Activated CD4-positive, alpha-beta T cell treated with anti-CD3 and anti-CD28 coated beads, Interleukin-2, amount 10 ng/mL, durations not matched to agents 7 days and 5 days (primary cell): ENCODE measurements around the gene PARL. TPM values are rescaled to one million over a fixed set of nuclear protein-coding genes. Genes with fewer than 3 reads are reported as not detected.

ENCODE experiments used
- CTCF ChIA-PET: fragments of 350-600 bp; sonication (Branson Sonifier 250); formaldehyde crosslinking; loops from one replicate; lab custom pipeline; 2021; ENCODE audit warnings: antibody characterized with exemption; lab: Charles Lee
- POLR2A ChIA-PET: fragments of 350-600 bp; sonication (Branson Sonifier 250); formaldehyde crosslinking; loops from one replicate; lab custom pipeline; 2021; ENCODE audit warnings: antibody characterized with exemption; lab: Charles Lee
- DNase-seq: peaks from one replicate; pipeline ENCODE4 v3.0.0-alpha.2; 2020
- H3K27ac Mint-ChIP-seq: one replicate; pipeline ENCODE4 v1.8.0; 2021; ENCODE audit warnings: mild to moderate bottlenecking, moderate library complexity, mixed read lengths
- H3K27me3 Mint-ChIP-seq: one replicate; pipeline ENCODE4 v1.8.0; 2021; ENCODE audit warnings: mixed read lengths
- H3K36me3 Mint-ChIP-seq: one replicate; pipeline ENCODE4 v1.8.0; 2021; ENCODE audit warnings: low read depth, mixed read lengths
- H3K4me1 Mint-ChIP-seq: one replicate; pipeline ENCODE4 v1.8.0; 2021; ENCODE audit warnings: mixed read lengths
- H3K4me3 Mint-ChIP-seq: one replicate; pipeline ENCODE4 v1.8.0; 2021; ENCODE audit warnings: mild to moderate bottlenecking, moderate library complexity, mixed read lengths
- H3K9me3 Mint-ChIP-seq: one replicate; pipeline ENCODE4 v1.8.0; 2021; ENCODE audit warnings: mixed read lengths
- total RNA-seq, 2 experiments: library from RNA; stranded (reverse); gene quantifications; one replicate each; pipeline ENCODE4 v1.2.3, GENCODE V29; 2021

The PARL gene
- total RNA-seq, 2 experiments from 2014 or later, result 40.7 to 41.4 TPM

DNA sequence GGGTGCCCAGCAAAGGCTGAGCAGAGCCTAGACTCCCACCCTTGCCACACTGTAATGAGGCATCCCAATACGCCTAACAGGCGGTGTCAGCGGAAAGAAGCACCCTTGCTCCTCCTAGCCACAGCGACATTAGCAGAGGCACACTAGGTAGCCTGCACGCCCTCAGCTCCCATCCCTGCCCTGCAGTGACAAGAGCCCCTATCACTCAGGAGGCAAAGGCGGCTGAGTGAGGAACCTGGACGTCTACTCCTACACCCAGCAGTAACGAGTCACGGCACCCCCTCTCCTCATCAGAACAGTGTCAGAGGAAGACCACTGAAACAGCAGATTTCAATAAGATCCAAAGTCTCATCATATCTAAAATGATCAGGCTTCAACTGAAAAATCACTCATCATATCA lies 47.3 kb downstream of the PARL start:
- Mint-ChIP-seq H3K4me1 (peaks cover 3% of the 10 kb centered on the region), H3K9me3 (no peaks in the 10 kb centered on the region), H3K27ac (no peak overlapping the region), H3K36me3 (peaks cover 18% of the 10 kb centered on the region), H3K27me3 (no peaks in the 10 kb centered on the region), H3K4me3 (no peak overlapping the region)
- CTCF ChIA-PET, result interaction anchor here (0.5 kb wide), 1 partner anchor 500 kb away, joined by 4 read pairs; no protein-coding TSS in a partner anchor
- DNase-seq, result no peak
- POLR2A ChIA-PET, result no interaction called here

DNA sequence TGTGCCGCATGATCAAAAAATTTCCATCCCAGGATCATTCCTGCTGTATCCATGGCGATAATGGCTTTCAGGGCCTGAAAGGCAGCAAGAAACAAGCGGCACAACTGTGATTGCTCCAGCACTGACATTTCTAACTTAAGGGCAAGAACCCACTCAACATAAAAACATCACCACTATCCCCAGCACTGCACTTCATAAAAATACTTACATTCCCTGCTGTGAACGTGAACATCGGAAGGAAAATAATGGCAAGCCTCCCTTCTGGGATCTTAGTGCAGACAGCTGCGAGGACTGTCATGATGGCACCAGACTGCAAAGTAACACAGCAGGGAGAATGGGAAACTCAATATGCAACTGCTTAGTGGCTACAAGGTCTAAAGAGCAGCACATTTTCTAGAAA lies 51.2 kb downstream of the PARL start:
- Mint-ChIP-seq H3K9me3 (no peaks in the 10 kb centered on the region), H3K36me3 (peaks cover 3% of the 10 kb centered on the region), H3K27me3 (no peaks in the 10 kb centered on the region), H3K27ac (no peak overlapping the region), H3K4me3 (no peak overlapping the region), H3K4me1 (peaks cover 3% of the 10 kb centered on the region)
- ChIA-PET POLR2A (no interaction called here), CTCF (interaction anchor here (1.0 kb wide), 1 partner anchor 11 kb away, joined by 3 read pairs; no protein-coding TSS in a partner anchor)
- no peak for DNase-seq

DNA sequence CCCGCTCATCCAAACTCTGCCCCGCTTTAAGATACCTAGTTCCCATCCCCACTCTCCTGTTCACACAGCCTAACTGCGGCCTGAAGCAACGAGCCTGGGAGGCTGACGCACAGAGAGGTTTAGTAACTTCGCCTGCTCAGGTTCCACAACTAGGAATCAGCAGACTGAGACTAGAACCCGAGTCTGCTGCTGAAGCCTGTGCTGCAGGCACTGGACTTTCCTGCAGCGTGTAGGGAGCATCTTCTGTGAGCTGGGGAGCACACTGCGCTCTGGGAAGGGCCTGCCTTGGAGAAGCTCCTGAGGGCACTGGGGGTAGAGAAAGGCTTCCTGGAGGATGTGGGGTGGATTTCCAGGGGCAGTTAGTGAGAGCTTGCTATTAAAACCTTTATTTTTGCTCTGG lies 54.5 kb downstream of the PARL start:
- no peak overlapping the region for H3K4me3 Mint-ChIP-seq
- H3K4me1 Mint-ChIP-seq, result peaks cover 4% of the 10 kb centered on the region
- no peaks in the 10 kb centered on the region for H3K9me3 Mint-ChIP-seq
- ChIA-PET CTCF (no interaction called here), POLR2A (no interaction called here)
- peaks cover 3% of the 10 kb centered on the region for H3K36me3 Mint-ChIP-seq
- no peaks in the 10 kb centered on the region for H3K27me3 Mint-ChIP-seq
- no peak overlapping the region for H3K27ac Mint-ChIP-seq
- DNase-seq, result no peak

DNA sequence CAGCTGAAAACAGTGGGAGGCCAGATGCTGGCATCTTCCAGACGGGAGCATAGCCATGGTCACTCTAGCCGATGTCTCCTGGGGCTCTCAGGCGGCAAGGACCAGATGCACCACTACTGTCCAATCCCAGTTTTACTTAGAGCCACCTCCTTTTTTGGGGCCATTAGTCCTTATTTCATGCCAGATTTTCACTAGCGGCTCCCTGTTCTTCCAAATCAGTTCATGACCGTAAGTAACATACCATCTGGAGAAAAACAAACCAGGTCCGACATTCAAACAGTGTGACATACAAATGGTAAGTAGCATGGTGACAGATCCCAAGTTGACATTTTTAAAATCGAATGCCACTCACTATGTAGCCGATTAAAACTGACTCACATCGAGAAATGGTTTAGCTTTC lies 55.2 kb downstream of the PARL start:
- Mint-ChIP-seq H3K36me3 (peaks cover 3% of the 10 kb centered on the region), H3K4me1 (peaks cover 6% of the 10 kb centered on the region), H3K27ac (no peak overlapping the region), H3K27me3 (peaks cover under 1% of the 10 kb centered on the region), H3K9me3 (no peaks in the 10 kb centered on the region), H3K4me3 (no peak overlapping the region)
- ChIA-PET CTCF (no interaction called here), POLR2A (no interaction called here)
- DNase-seq, result no peak

DNA sequence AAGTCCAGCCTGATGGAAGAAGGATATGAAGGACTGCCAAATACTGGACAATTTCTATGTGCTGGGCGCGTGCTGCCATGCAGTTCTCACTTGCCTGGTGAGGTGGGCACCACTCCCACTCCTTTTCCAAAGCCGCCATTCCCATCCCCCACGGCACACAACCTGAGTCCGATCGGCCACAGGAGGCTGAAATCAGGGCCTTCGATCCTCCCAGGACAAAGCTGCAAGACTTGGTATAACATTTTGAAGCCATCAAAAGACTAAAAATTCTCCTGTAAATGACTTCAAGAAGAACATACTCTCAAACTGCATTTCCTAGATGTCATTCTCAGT lies 56.2 kb downstream of the PARL start:
- POLR2A ChIA-PET, result no interaction called here
- peaks cover 10% of the 10 kb centered on the region for H3K27me3 Mint-ChIP-seq
- no peak overlapping the region for H3K27ac Mint-ChIP-seq
- no peaks in the 10 kb centered on the region for H3K9me3 Mint-ChIP-seq
- H3K4me1 Mint-ChIP-seq, result peaks cover 13% of the 10 kb centered on the region
- no peak overlapping the region for H3K4me3 Mint-ChIP-seq
- DNase-seq, result no peak
- peaks cover 5% of the 10 kb centered on the region for H3K36me3 Mint-ChIP-seq
- CTCF ChIA-PET, result no interaction called here

DNA sequence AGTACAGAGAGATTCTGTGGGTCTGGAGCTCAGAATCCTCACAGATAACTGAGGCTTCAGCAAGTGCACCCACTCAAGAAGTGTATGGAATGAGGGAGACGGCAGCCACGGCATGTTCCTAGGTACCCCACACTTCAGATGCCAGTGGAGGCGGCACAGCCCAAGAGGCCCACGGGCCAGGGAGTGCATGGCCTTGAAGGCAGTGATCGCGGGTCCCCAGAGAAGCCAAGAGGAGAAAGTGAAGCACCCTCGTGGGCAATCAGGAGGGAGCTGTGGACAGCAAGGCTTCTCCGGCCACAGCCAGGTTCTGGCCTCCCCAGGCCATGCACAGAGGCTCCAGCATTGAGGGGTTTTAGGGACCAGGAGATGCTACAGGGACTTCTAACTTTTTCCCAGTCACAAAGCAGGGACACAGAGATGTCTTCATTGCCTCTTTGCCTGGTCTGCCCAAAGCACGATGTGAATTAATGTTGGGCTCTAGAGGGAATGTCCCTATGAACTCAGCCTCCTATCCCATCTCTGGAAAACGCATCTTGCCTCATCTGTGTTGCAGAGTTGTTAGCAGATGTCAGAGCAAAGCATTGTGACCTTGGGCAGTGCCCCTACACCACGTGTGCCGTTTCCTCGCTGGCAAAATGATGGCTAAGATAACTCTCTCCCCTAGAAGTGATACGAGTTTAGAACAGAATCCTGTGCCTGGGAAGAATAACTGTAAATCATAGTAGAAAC lies 56.7 kb downstream of the PARL start:
- H3K9me3 Mint-ChIP-seq, result no peaks in the 10 kb centered on the region
- POLR2A ChIA-PET, result interaction anchor here (0.5 kb wide), 1 partner anchor 321 kb away, joined by 3 read pairs; no protein-coding TSS in a partner anchor
- peaks cover 5% of the 10 kb centered on the region for H3K36me3 Mint-ChIP-seq
- H3K4me1 Mint-ChIP-seq, result peaks cover 13% of the 10 kb centered on the region
- H3K27ac Mint-ChIP-seq, result peak overlapping the region; percentile 33
- no peak overlapping the region for H3K4me3 Mint-ChIP-seq
- H3K27me3 Mint-ChIP-seq, result peaks cover 10% of the 10 kb centered on the region
- DNase-seq, result no peak
- CTCF ChIA-PET, result no interaction called here

DNA sequence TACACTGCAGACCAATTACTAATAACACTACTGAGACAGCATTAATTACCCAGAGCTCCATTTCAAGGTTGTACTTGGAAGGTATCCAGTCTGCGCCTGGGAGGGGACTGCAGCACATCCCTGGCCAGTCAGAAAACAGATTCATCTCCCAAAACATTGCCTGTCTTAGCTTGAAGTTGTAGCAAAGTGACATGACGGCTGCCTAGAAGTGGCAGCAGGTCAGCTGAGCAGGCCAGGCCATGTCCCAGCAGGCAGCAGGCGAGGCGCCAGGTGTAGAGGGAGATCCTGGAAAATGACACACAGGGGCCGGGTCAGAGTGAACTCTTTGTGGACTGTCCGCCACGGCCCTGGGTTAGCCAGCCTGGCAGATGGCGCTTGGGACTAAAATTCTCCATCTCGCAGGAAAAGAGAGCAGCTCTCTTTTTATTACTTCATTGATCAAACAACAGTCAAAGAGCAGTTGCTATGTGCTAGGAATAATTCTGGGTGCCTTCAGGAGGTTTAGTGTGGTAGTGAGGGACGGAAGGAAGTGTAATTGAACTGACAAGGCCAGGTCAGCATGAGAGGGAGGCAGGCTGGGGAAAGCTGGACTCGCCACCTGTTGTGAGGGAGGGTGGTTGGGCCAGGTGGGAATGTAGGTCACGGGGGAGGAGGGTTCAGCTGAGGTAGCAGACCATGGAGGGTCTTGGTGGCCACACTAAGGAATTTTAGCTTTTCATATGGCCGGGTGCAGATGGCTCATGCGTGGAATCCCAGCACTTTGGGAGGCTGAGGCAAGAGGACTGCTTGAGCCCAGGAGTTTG lies 58.0 kb downstream of the PARL start:
- ChIA-PET CTCF (interaction anchor here (1.1 kb wide), 1 partner anchor 58 kb away, joined by 4 read pairs; the partner anchor contains the start of gene PARL), POLR2A (no interaction called here)
- Mint-ChIP-seq H3K4me1 (peaks cover 13% of the 10 kb centered on the region), H3K4me3 (peak overlapping the region; percentile 63), H3K9me3 (no peaks in the 10 kb centered on the region), H3K27ac (peak overlapping the region; percentile 68), H3K27me3 (peaks cover 10% of the 10 kb centered on the region), H3K36me3 (peaks cover 5% of the 10 kb centered on the region)
- DNase-seq, result no peak

DNA sequence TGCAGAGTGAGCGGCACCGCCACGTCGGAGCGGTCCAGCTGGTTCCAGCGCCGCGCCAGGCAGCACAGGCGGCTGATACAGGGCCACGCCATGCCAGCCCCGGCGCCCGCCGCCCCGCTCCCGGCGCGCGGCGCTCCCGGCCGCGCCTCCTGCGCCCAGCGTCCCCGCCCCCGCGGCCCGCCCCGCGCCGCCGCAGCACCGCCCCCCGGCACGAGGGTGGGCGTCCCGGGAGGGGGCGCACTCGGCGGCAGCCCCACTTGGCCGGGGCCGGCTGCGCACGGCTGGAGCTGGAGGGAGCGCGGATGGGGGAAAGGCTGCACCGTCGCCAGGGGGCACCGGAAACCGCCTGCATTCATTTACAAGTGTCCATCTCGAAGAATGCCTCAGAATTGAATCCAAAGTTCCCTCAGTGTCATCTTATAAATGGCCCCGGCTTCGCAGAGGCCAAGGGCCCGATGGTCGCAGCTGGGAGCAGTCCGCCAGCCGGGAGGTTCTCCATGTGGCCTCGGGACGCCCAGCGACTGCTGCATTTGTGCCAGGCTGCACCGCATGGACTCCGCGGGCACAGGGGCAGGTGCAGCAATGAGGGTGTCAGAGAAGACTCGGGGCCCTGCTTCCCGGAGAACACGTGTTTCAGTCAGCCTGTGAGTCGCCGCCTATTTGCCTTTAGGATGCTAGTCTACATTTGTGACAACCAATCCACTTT lies 59.1 kb downstream of the PARL start, which contains the start of gene MAP6D1:
MAP6D1 (minus strand) TSS at position 122 of the 706 bp plus-strand sequence; CDS start at position 92, 30 bp downstream.
- H3K27me3 Mint-ChIP-seq, result peaks cover 10% of the 10 kb centered on the region
- H3K36me3 Mint-ChIP-seq, result peaks cover 5% of the 10 kb centered on the region
- peak within 1 kb of the TSS; percentile 73 for H3K4me3 Mint-ChIP-seq
- ChIA-PET CTCF (interaction anchor here (0.6 to 1.1 kb wide), 2 partner anchors 59 to 78 kb away, joined by 3 to 4 read pairs; partner anchors contain the start of gene PARL), POLR2A (no interaction called here)
- H3K27ac Mint-ChIP-seq, result no peak within 1 kb of the TSS
- peaks cover 13% of the 10 kb centered on the region for H3K4me1 Mint-ChIP-seq
- peak; percentile 24 for DNase-seq
- H3K9me3 Mint-ChIP-seq, result no peaks in the 10 kb centered on the region

DNA sequence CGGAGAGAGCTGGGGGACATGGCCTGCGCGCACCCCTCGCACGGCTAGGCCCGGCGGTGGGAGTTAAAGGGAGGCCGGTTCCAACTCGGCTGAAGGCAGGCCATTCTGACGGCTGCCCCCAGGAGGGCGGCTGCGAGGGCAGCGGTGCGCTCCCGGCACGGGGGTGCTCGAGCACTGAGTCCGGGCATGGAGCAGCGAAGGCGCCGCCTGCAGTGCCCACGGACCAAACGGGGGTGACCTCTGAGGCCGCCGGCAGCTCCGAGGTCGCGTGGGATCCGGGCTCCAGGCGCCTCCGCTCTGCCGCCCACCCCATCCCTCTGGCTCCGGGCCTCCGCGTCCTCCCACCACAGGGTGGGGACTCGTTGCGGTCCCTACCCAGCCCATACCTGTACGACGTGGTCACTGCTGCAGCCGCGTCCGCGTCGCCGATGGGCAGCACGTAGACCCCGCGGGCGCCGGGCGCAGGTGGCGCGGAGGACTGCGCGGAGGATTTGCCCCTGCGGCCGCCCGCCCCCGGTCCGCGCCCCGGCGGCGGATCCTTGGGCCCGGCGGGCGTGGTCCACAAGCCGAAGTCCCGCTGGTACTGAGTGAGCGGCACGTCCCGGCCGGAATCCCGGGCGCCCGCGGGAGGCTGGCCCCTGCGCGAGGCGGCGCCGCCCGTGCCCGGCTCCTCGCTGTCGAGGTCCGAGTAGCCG lies 59.8 kb downstream of the PARL start:
- Mint-ChIP-seq H3K4me1 (peaks cover 13% of the 10 kb centered on the region), H3K27ac (no peak overlapping the region), H3K4me3 (peak overlapping the region; percentile 73), H3K27me3 (peaks cover 10% of the 10 kb centered on the region), H3K9me3 (no peaks in the 10 kb centered on the region), H3K36me3 (peaks cover 5% of the 10 kb centered on the region)
- CTCF ChIA-PET, result interaction anchor here (0.6 to 1.2 kb wide), 2 partner anchors 59 to 77 kb away, joined by 3 read pairs; partner anchors contain the start of gene PARL
- no peak for DNase-seq
- POLR2A ChIA-PET, result no interaction called here

DNA sequence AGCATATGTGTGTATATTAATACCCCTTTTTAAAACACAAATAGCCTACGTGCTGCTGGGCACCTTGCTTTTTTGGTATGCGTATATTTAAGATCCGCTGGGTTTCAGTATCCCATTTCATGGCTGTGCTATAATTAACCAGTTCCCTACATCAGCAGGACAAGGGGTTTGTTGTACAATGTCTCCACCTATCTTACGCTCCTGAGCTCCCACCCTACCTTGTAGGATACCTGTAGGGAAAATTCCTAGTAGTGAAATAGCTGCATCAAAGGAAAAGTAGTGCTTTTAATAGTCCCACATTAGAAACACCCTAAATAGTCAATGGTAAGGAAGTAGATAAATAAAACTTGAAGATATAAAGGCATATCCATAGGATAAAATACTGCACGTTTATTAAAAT lies 60.7 kb downstream of the PARL start:
- Mint-ChIP-seq H3K27me3 (peaks cover 10% of the 10 kb centered on the region), H3K4me1 (peaks cover 13% of the 10 kb centered on the region), H3K4me3 (peak overlapping the region; percentile 73), H3K36me3 (peaks cover 5% of the 10 kb centered on the region), H3K27ac (no peak overlapping the region), H3K9me3 (no peaks in the 10 kb centered on the region)
- no peak for DNase-seq
- ChIA-PET CTCF (interaction anchor here (0.7 to 1.3 kb wide), 3 partner anchors 12 to 74 kb away, joined by 3 to 4 read pairs (median 3); partner anchors contain the start of gene PARL), POLR2A (no interaction called here)

DNA sequence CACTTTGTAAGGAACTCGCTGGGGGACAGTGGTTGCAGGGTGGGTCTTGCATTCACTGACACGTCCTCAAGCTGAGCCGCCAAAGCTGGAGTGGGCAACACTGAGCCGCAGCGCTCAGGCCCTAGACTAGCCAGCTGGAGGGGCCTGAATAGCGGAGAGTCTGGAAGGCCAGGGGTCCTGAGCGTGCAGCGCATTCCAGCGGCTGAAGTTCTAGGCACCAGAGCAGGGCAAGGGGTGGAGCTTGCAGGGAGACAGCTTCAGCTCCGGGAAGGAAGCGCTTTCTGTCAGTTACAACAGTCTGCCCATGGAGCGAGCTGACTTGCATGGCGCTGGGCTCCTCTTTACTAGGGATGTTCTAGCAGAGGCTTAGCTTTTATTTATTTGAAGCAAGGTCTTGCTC lies 62.0 kb downstream of the PARL start:
- no peaks in the 10 kb centered on the region for H3K9me3 Mint-ChIP-seq
- no peak overlapping the region for H3K4me3 Mint-ChIP-seq
- H3K27me3 Mint-ChIP-seq, result peaks cover 10% of the 10 kb centered on the region
- H3K4me1 Mint-ChIP-seq, result peaks cover 13% of the 10 kb centered on the region
- DNase-seq, result no peak
- no peak overlapping the region for H3K27ac Mint-ChIP-seq
- POLR2A ChIA-PET, result no interaction called here
- CTCF ChIA-PET, result interaction anchor here (1.0 to 1.9 kb wide), 3 partner anchors 11 to 295 kb away, joined by 3 to 4 read pairs (median 3); partner anchors contain the start of gene PARL
- H3K36me3 Mint-ChIP-seq, result peaks cover 5% of the 10 kb centered on the region

DNA sequence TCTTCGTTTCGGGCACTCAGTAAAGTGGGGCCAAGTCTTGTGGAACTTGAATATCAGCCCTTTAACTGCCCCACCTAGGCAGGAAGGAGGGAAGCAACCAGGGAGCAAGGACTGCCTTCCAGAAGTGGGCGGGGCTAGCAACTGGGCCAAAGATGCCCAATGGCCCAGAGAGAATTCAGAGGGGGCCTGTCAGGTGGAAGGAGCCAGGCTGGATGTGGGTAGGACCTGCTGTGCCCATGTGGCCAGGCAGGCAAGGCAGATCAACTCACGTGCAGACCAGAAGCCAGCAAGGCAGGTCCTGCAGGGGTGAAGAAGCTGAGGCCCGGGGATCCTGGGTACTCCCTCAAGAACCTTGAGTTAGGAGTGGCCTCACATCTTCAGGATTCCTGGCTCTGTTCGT lies 64.8 kb downstream of the PARL start:
- H3K9me3 Mint-ChIP-seq, result no peaks in the 10 kb centered on the region
- peaks cover 27% of the 10 kb centered on the region for H3K4me1 Mint-ChIP-seq
- peaks cover 10% of the 10 kb centered on the region for H3K27me3 Mint-ChIP-seq
- no peak for DNase-seq
- ChIA-PET POLR2A (no interaction called here), CTCF (no interaction called here)
- H3K4me3 Mint-ChIP-seq, result no peak overlapping the region
- no peak overlapping the region for H3K27ac Mint-ChIP-seq
- peaks cover 11% of the 10 kb centered on the region for H3K36me3 Mint-ChIP-seq
